GM08714 (cell line): ENCODE results near the gene TMEM69.
"Not testable (repeated sequence)": the region's sequence is repeated elsewhere in the genome, so short reads cannot be mapped to it uniquely, and the experiment has no call there.

Experiments
- H3K4me3 ChIP-seq: fragments of 200-500 bp; sonication (Bioruptor generic); 2 replicates; pipeline ENCODE4 v1.5.1; 2014; ENCODE audit warnings: mild to moderate bottlenecking, low read length, inconsistent platforms
- ZNF274 ChIP-seq: IDR thresholded peaks from 2 replicates; pipeline ENCODE4 v1.6.1; 2012; ENCODE audit warnings: mild to moderate bottlenecking, low read depth, low read length

The TMEM69 gene

DNA sequence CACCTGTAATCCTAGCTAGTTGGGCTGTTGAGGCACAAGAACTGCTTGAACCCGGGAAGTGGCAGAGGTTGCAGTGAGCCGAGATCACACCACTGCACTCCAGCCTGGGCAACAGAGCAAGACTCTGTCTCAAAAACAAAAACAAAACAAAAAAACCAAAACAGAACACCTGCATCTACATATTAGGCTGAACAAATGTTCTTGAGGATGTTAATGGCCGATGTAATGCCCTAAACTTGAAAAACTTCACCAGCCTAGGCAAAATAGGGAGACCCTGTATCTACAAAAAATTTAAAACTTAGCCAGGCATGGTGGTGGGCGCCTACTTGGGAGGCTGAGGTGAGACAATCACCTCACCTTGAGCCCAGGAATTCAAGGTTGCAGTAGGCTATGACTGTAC, 19.5 kb upstream of the TMEM69 start:
- no peak overlapping the region for H3K4me3 ChIP-seq
- no peak for TF ChIP-seq ZNF274

- TF ChIP-seq ZNF274: no peak
- no peak overlapping the region for H3K4me3 ChIP-seq
These were observed 18.6 kb upstream of the TMEM69 start for GRCh38 chr1:45669379-45669778.

DNA sequence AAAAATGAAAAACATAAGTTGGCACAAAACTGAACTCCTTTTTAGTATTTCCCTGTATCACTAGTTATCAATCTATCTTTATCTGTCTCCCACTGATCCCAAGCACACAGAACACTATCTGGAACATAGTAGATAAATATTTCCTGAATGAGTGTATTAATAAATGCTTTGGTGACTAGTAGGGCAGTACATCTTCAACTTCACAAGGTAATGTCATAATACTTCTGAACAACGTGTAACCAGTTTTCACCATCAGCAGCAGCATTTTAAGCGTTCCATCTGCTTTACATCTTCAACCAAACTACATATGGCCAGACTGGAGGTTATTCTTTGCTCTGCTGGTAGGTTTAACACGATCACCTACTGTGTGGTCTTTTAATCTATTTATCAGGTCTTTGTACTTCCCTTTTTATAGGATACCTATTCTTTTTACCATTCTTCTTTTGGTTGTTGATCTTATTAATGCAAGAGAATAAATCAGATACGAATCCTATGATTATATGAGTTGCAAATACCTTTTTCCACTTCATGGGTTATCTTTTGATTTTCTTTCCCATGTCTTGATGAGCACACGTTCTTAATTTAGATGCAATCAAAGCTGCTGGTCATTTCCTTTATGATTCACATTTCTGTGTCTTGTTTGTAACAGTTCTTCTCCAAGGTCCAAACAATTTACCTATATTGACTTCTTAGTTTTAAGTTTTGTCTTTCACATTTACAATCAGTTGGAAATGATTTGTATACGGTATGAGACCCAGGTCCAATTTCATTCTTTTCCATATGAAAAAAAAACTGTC, 17.9 kb upstream of the TMEM69 start:
- no peak for TF ChIP-seq ZNF274
- H3K4me3 ChIP-seq: no peak overlapping the region

- no peak overlapping the region for H3K4me3 ChIP-seq
- TF ChIP-seq ZNF274: no peak
These were observed 14.0 kb upstream of the TMEM69 start for GRCh38 chr1:45673956-45674355.

DNA sequence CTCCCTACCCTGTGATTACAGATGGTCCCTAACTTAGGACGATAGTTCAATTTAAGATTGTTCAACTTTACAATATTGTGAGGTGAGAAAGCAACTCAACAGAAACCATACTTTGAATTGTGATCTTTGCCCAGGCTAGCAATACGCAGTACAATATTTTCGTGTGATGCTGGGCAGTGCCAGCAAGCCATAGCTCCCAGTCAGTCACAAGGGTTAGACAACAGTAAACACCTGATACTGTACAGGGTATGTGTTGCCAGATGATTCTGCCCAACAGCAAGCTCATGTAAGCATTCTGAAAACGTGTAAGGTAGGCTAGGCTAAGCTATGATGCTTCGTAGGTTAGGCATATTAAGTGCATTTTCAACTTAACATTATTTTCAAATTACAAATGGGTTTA, 13.5 kb upstream of the TMEM69 start:
- no peak overlapping the region for H3K4me3 ChIP-seq
- no peak for TF ChIP-seq ZNF274

DNA sequence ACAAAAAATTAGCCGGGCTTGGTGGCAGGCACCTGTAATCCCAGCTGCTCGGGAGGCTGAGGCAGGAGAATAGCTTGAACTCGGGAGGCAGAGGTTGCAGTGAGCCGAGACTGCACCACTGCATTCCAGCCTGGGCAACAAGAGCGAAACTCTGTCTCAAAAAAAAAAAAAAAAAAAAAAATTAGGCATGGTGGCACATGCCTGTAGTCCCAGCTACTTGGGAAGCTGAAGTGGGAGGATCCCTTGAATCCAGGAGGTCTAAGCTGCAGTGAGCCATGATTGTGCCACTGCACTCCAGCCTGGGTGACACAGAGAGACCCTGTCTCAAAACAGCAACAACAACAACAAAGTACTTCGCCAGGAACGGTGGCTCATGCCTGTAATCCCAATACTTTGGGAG, 11.4 kb upstream of the TMEM69 start:
- H3K4me3 ChIP-seq: not testable (repeated sequence)

DNA sequence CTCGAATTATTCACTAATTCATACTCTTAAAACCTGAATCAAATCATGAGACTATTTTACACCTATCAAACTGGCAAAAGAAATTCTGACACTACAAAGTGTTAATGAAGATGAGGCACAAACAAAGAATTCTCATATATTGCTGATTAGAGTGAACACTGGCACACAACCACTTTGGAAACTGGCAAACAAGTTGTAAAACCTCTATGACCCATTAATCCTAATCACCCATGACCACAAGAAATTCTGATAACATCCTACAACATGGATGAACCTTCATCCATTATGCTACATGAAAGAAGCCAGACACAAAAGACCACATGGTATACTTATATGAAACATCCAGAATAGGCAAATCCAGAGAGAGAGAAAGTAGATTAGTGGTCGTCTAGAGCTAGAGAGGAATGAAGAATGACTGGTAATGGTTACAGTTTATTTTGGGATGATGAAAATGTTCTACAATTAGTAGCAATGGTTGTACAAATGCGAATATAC, 10.2 kb upstream of the TMEM69 start:
- no peak overlapping the region for H3K4me3 ChIP-seq
- TF ChIP-seq ZNF274: no peak

GRCh38 chr1:45678489-45678888, 9.5 kb upstream of the TMEM69 start:
- H3K4me3 ChIP-seq: no peak overlapping the region
- no peak for TF ChIP-seq ZNF274

- H3K4me3 ChIP-seq: no peak overlapping the region
- TF ChIP-seq ZNF274: no peak
These were observed 8.9 kb upstream of the TMEM69 start for GRCh38 chr1:45679123-45679522.

- H3K4me3 ChIP-seq: no peak overlapping the region
- TF ChIP-seq ZNF274: no peak
These were observed 5.0 kb upstream of the TMEM69 start for GRCh38 chr1:45682942-45683341.

GRCh38 chr1:45684402-45684801, 3.6 kb upstream of the TMEM69 start:
- H3K4me3 ChIP-seq: peak overlapping the region; percentile 73; the same call in 1 of the 2 replicates

DNA sequence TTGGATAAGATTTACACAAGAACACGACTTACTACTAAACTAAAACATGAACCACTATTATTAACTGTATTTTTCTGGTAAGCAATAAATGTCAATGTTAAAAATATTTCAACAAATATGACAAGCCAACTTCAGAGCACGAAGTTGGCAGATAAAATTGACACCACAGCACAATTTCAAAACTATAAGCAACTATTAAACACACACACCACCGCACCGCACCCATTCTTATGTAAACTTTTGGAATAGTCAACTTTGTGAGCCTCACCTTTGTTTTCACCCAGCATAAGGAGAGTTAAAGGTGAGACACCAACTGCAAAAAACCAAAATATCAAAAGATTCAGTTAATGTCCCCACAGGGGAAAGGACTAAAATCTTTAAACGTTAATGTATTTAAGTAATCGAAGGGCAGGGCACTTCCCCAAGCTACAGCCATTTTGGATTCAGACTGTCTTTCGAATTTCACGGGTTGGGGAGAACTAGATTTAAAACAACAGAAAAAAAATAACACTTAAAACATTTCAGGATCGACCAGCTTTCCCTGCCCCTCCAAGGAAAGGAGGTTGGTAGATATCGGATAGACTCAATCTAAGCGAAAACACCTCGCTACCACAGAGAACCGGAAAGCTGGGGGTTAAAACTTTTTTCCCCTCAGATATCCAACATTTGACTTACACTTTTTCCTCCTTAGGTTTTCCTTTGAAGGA, 2.5 kb upstream of the TMEM69 start:
- no peak for TF ChIP-seq ZNF274
- H3K4me3 ChIP-seq: peak overlapping the region; percentile 73

More at GRCh38 chr1:45684402-45684801, 3.6 kb upstream of the TMEM69 start:
- TF ChIP-seq ZNF274: no peak

GRCh38 chr1:45686015-45686287, 2.0 kb upstream of the TMEM69 start:
- TF ChIP-seq ZNF274: no peak

GRCh38 chr1:45686288-45687013, 1.5 kb upstream of the TMEM69 start, which contains the start of gene GPBP1L1:
Gene GPBP1L1, minus strand, starts transcription at chr1:45686533. Its CDS starts 27,446 bp downstream, at chr1:45659087.
- no peak for TF ChIP-seq ZNF274
- peak within 1 kb of the TSS; percentile 78 for H3K4me3 ChIP-seq

More at GRCh38 chr1:45686015-45686287, 2.0 kb upstream of the TMEM69 start:
- peak overlapping the region; percentile 73 for H3K4me3 ChIP-seq
